ENCODE data around the gene PALLD. TPM values are rescaled to one million over a fixed set of nuclear protein-coding genes. Genes with fewer than 3 reads are reported as not detected.

The PALLD gene
- total and polyA plus RNA-seq, 2 of the 8 experiments (the other 6 are each of a cell fraction or from before 2014, with no cell fraction given) = 10.5 to 25.0 TPM

- TF ChIP-seq SAP30 (IDR thresholded peaks at IDR 0.05; ENCODE audit: insufficient read depth, insufficient replicate concordance, low read length) (no peak), GTF2F1 (IDR thresholded peaks at IDR 0.05; ENCODE audit: borderline replicate concordance, low read depth, low read length) (no peak), CTCF (IDR thresholded peaks at IDR 0.05; ENCODE audit: control extremely low read depth in 1 of 3, insufficient read depth in 1 of 3, low read depth in 1 of 3, low read length in 3 of 3) (no peak)
Measured at GRCh38 chr4:168888715-168889215, 391.9 kb downstream of the PALLD start (continued).

Data from H1 (cell line).